ENCODE measurements around the gene ECHDC3. TPM values are rescaled to one million over a fixed set of nuclear protein-coding genes. Genes with fewer than 3 reads are reported as not detected.

The ECHDC3 gene
- total and polyA plus RNA-seq, 2 of the 8 experiments (the other 6 are each of a cell fraction or from before 2014, with no cell fraction given) = 15.6 to 19.9 TPM

DNA sequence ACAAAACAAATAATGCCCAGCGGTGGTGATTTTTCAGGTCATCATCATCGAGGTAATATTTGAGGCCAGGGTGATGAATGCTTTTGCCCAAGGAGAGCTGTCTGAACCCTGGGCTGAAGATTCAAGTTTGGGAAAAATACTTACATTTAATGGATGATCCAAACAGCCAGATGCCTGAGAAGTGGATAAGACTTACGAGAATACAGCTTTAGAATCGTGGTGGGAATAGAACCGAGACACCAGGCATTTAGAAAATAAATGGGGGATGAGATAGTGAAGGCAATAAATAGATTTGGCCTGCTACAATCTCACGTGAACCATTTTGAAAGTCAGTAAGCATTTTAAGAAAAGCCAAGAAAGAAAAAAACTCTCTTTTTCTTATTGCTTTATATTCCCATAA, 68.8 kb downstream of the ECHDC3 start:
- no peaks in the 10 kb centered on the region for H3K9me3 ChIP-seq (ENCODE audit: insufficient read depth in 2 of 2, low read depth in 1 of 2, low read length in 1 of 2)
- H3K4me1 ChIP-seq (replicated peaks in 1 of 4; ENCODE audit: control insufficient read depth in 3 of 4, insufficient read depth in 4 of 4, low read length in 3 of 4) = peaks cover 0 to 7% (median under 1%) of the 10 kb centered on the region in 4 experiments; a peak in 2 of 7 replicates
- H3K18ac ChIP-seq (ENCODE audit: extremely low read depth, low read length) = no peak overlapping the region
- H4K8ac ChIP-seq (ENCODE audit: extremely low read depth, insufficient read depth, low read length) = no peak overlapping the region
- H2BK20ac ChIP-seq (ENCODE audit: low read length) = no peak overlapping the region
- no peak overlapping the region for H3K27ac ChIP-seq (ENCODE audit: low read depth, low read length)
- H3K23ac ChIP-seq (ENCODE audit: insufficient read length) = no peak overlapping the region
- 0 out of 2 replicates have a peak overlapping the region, but pooled peaks have one; percentile 64 for H2AFZ ChIP-seq (ENCODE audit: low read length)
- no peaks in the 10 kb centered on the region for H3K79me1 ChIP-seq (ENCODE audit: low read depth, low read length)
- no peaks in the 10 kb centered on the region for H3K79me2 ChIP-seq (ENCODE audit: control insufficient read depth in 1 of 2, insufficient read depth in 2 of 2, low read length in 2 of 2)
- no peak overlapping the region for H4K5ac ChIP-seq (ENCODE audit: insufficient read length, low read depth, low read length)
- H2AK5ac ChIP-seq (ENCODE audit: low read depth, low read length) = no peak overlapping the region
- no peak overlapping the region for H2BK120ac ChIP-seq (replicated peaks; ENCODE audit: low read depth, low read length)
- no peak overlapping the region for H3K4me3 ChIP-seq (ENCODE audit: extremely low read depth in 1 of 4, insufficient read depth in 2 of 4, low read depth in 3 of 4, low read length in 4 of 4)
- no peak overlapping the region for H3K4ac ChIP-seq (replicated peaks; ENCODE audit: insufficient read length, low read depth, low read length)
- H3K4me2 ChIP-seq (ENCODE audit: insufficient read depth in 1 of 2, low read depth in 2 of 2, low read length in 2 of 2) = no peak overlapping the region
- POLR2A ChIA-PET (ENCODE audit: partially characterized antibody) = interaction anchor here (0.7 kb wide), 1 partner anchor 12 kb away, joined by 3 read pairs; no protein-coding TSS in a partner anchor
- H4K20me1 ChIP-seq (replicated peaks in 1 of 2; ENCODE audit: control insufficient read depth in 1 of 2, insufficient read depth in 2 of 2, low read length in 2 of 2) = no peaks in the 10 kb centered on the region
- CTCF ChIA-PET (ENCODE audit: partially characterized antibody) = interaction anchor here (0.9 to 2.6 kb wide), 2 partner anchors 9 to 53 kb away, joined by 3 to 28 read pairs; no protein-coding TSS in a partner anchor
- H3K36me3 ChIP-seq (ENCODE audit: control insufficient read depth in 2 of 4, insufficient read depth in 4 of 4, low read length in 3 of 4) = no peaks in the 10 kb centered on the region
- no peak overlapping the region for H3K56ac ChIP-seq (replicated peaks; ENCODE audit: insufficient read length, low read depth, low read length)
- H2BK15ac ChIP-seq (ENCODE audit: low read length) = no peak overlapping the region
- H2BK5ac ChIP-seq (ENCODE audit: low read depth, low read length) = no peak overlapping the region
- 89% methylated on average over 6 of the region's 6 CpGs; no CpG with 5 or more reads in 1 of the 2 experiments for WGBS, 2 experiments (ENCODE audit: extremely low coverage in 1 of 2, insufficient coverage in 1 of 2, insufficient read length in 1 of 2, insufficient replicate concordance in 2 of 2, low coverage in 1 of 2, low lambda C conversion rate in 2 of 2, missing lambda C conversion rate in 1 of 2)
- FAIRE-seq = no peak
- H3K9ac ChIP-seq (replicated peaks in 1 of 4; ENCODE audit: extremely low read depth in 1 of 4, low read depth in 3 of 4, low read length in 3 of 4) = no peak overlapping the region
- H2BK12ac ChIP-seq (ENCODE audit: low read depth, low read length) = no peak overlapping the region
- no peaks in the 10 kb centered on the region for H3K23me2 ChIP-seq (ENCODE audit: low read depth, low read length)
- H3K14ac ChIP-seq (ENCODE audit: insufficient read length) = no peak overlapping the region
- no peak for DNase-seq (ENCODE audit: low read depth in 1 of 2, low spot score in 2 of 2)
- H4K91ac ChIP-seq (replicated peaks; ENCODE audit: insufficient read length, low read length) = no peak overlapping the region
- no peaks in the 10 kb centered on the region for H3K27me3 ChIP-seq (replicated peaks in 1 of 4; ENCODE audit: control insufficient read depth in 3 of 4, extremely low read depth in 1 of 4, insufficient read depth in 3 of 4, low read length in 3 of 4)
- TF ChIP-seq CHD1 (IDR thresholded peaks at IDR 0.05; ENCODE audit: low read depth, low read length) (no peak), FOSL1 (IDR thresholded peaks at IDR 0.05; ENCODE audit: insufficient read depth, low read depth, low read length) (no peak), TCF12 (IDR thresholded peaks at IDR 0.05; ENCODE audit: low read depth, low read length) (no peak), GTF2F1 (IDR thresholded peaks at IDR 0.05; ENCODE audit: borderline replicate concordance, low read depth, low read length) (no peak), SRF (IDR thresholded peaks at IDR 0.05; ENCODE audit: low read depth, low read length) (no peak), CTBP2 (IDR thresholded peaks at IDR 0.05; ENCODE audit: borderline replicate concordance, insufficient read depth, insufficient read length, low read length) (no peak), TBP (IDR thresholded peaks at IDR 0.05; ENCODE audit: low read depth, low read length) (no peak), RFX5 (IDR thresholded peaks at IDR 0.05; ENCODE audit: borderline replicate concordance, low read depth, low read length) (no peak), TEAD4 (IDR thresholded peaks at IDR 0.05; ENCODE audit: low read depth, low read length) (no peak), YY1 (IDR thresholded peaks at IDR 0.05; ENCODE audit: low read depth, low read length) (no peak), SIRT6 (IDR thresholded peaks at IDR 0.05; ENCODE audit: low read length) (no peak), SUZ12 (IDR thresholded peaks at IDR 0.05; ENCODE audit: low read length) (no peak), SAP30 (IDR thresholded peaks at IDR 0.05; ENCODE audit: insufficient read depth, insufficient replicate concordance, low read length) (no peak)
- TF ChIP-seq, protein P1, sequence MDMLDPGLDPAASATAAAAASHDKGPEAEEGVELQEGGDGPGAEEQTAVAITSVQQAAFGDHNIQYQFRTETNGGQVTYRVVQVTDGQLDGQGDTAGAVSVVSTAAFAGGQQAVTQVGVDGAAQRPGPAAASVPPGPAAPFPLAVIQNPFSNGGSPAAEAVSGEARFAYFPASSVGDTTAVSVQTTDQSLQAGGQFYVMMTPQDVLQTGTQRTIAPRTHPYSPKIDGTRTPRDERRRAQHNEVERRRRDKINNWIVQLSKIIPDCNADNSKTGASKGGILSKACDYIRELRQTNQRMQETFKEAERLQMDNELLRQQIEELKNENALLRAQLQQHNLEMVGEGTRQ (IDR thresholded peaks at IDR 0.05; ENCODE audit: low read length) = no peak

Measured in H1 (cell line).